H9 (cell line): ENCODE measurements around the gene EPS8L3. TPM values are rescaled to one million over a fixed set of nuclear protein-coding genes. Genes with fewer than 3 reads are reported as not detected.

Experiments
- DNase-seq: peaks from one replicate; pipeline ENCODE4 v3.0.0-alpha.2; 2017
- H2AFZ ChIP-seq: one replicate; pipeline ENCODE4 v1.6.1; 2013; ENCODE audit warnings: mild to moderate bottlenecking, low read length, control low read depth, moderate library complexity
- H2AK5ac ChIP-seq: 2 replicates; pipeline ENCODE4 v1.6.1; 2013; ENCODE audit warnings: low read length, control low read depth, mixed read lengths; ENCODE audit not compliant: insufficient read length
- H2BK120ac ChIP-seq: one replicate; pipeline ENCODE4 v1.6.1; 2013; ENCODE audit warnings: low read depth, mild to moderate bottlenecking, low read length, control low read depth, inconsistent platforms; ENCODE audit not compliant: poor library complexity, severe bottlenecking
- H2BK12ac ChIP-seq: 2 replicates; pipeline ENCODE4 v1.6.1; 2013; ENCODE audit warnings: low read length, control low read depth, mixed read lengths, low read depth; ENCODE audit not compliant: insufficient read length
- H2BK15ac ChIP-seq: 2 replicates; pipeline ENCODE4 v1.6.1; 2013; ENCODE audit warnings: low read depth, low read length, control low read depth
- H2BK20ac ChIP-seq: one replicate; pipeline ENCODE4 v1.6.1; 2013; ENCODE audit warnings: low read depth, mild to moderate bottlenecking, low read length, control low read depth, inconsistent platforms; ENCODE audit not compliant: poor library complexity, severe bottlenecking
- H2BK5ac ChIP-seq: 2 replicates; pipeline ENCODE4 v1.6.1; 2013; ENCODE audit warnings: low read length, control low read depth, mixed read lengths; ENCODE audit not compliant: insufficient read length
- H3K14ac ChIP-seq: 2 replicates; pipeline ENCODE4 v1.6.1; 2013; ENCODE audit warnings: low read length, control low read depth; ENCODE audit not compliant: insufficient read depth
- H3K18ac ChIP-seq: 2 replicates; pipeline ENCODE4 v1.6.1; 2013; ENCODE audit warnings: low read depth, mild to moderate bottlenecking, mixed read lengths, low read length, control low read depth; ENCODE audit not compliant: insufficient read length
- H3K23ac ChIP-seq: 2 replicates; pipeline ENCODE4 v1.6.1; 2013; ENCODE audit warnings: low read length, control low read depth, mixed read lengths, low read depth; ENCODE audit not compliant: insufficient read length
- H3K23me2 ChIP-seq: 2 replicates; pipeline ENCODE4 v1.6.1; 2013; ENCODE audit warnings: low read depth, mild to moderate bottlenecking, mixed read lengths, low read length, control low read depth; ENCODE audit not compliant: insufficient read length, poor library complexity, severe bottlenecking
- H3K27ac ChIP-seq: 2 replicates; pipeline ENCODE4 v1.5.1; 2013; ENCODE audit warnings: low read length, control low read depth, mixed read lengths, low read depth; ENCODE audit not compliant: insufficient read length
- H3K27me3 ChIP-seq: 2 replicates; pipeline ENCODE4 v1.6.1; 2013; ENCODE audit warnings: low read length, control low read depth, inconsistent platforms; ENCODE audit not compliant: insufficient read depth
- H3K4ac ChIP-seq: 2 replicates; pipeline ENCODE4 v1.6.1; 2013; ENCODE audit warnings: low read depth, mild to moderate bottlenecking, control low read depth, inconsistent platforms, low read length, moderate library complexity
- H3K4me1 ChIP-seq: 2 replicates; pipeline ENCODE4 v1.6.1; 2013; ENCODE audit warnings: low read length, control low read depth, inconsistent platforms; ENCODE audit not compliant: insufficient read depth
- H3K4me2 ChIP-seq: 2 replicates; pipeline ENCODE4 v1.6.1; 2013; ENCODE audit warnings: low read length, control low read depth, mixed read lengths; ENCODE audit not compliant: insufficient read length, insufficient read depth
- H3K56ac ChIP-seq: 2 replicates; pipeline ENCODE4 v1.6.1; 2013; ENCODE audit warnings: low read depth, mild to moderate bottlenecking, mixed read lengths, low read length, control low read depth; ENCODE audit not compliant: insufficient read length
- H3K79me1 ChIP-seq: 2 replicates; pipeline ENCODE4 v1.6.1; 2013; ENCODE audit warnings: low read depth, mild to moderate bottlenecking, moderate library complexity, low read length, control low read depth, inconsistent platforms; ENCODE audit not compliant: insufficient read depth, poor library complexity, severe bottlenecking
- H3K79me2 ChIP-seq: 2 replicates; pipeline ENCODE4 v1.6.1; 2013; ENCODE audit warnings: low read length, control low read depth, inconsistent platforms; ENCODE audit not compliant: insufficient read depth
- H3K9ac ChIP-seq: 2 replicates; pipeline ENCODE4 v1.6.1; 2013; ENCODE audit warnings: low read length, control low read depth, mixed read lengths; ENCODE audit not compliant: insufficient read length; ENCODE audit errors: extremely low read depth
- H3K9me3 ChIP-seq: one replicate; pipeline ENCODE4 v1.6.1; 2013; ENCODE audit warnings: low read depth, low read length, inconsistent platforms; ENCODE audit not compliant: control insufficient read depth
- H3T11ph ChIP-seq: one replicate; pipeline ENCODE4 v1.6.1; 2013; ENCODE audit warnings: mild to moderate bottlenecking, low read length, control low read depth, inconsistent platforms
- H4K20me1 ChIP-seq: one replicate; pipeline ENCODE4 v1.6.1; 2013; ENCODE audit not compliant: control insufficient read depth, insufficient read length, insufficient read depth
- H4K5ac ChIP-seq: 2 replicates; pipeline ENCODE4 v1.6.1; 2013; ENCODE audit warnings: low read depth, mild to moderate bottlenecking, mixed read lengths, low read length, control low read depth; ENCODE audit not compliant: insufficient read length
- H4K8ac ChIP-seq: replicated peaks from 2 replicates; pipeline ENCODE4 v1.6.1; 2013; ENCODE audit warnings: low read length, control low read depth, mixed read lengths, low read depth; ENCODE audit not compliant: insufficient read length
- H4K91ac ChIP-seq: 2 replicates; pipeline ENCODE4 v1.6.1; 2013; ENCODE audit warnings: low read depth, mild to moderate bottlenecking, moderate library complexity, mixed read lengths, low read length, control low read depth; ENCODE audit not compliant: insufficient read length
- H3K27ac Mint-ChIP-seq, 3 experiments: 2 replicates in 2 of 3; 3 replicates in 1 of 3; pipeline ENCODE4 v1.8.0; 2020 to 2021; ENCODE audit warnings: mixed read lengths in 3 of 3, mild to moderate bottlenecking in 1 of 3, moderate library complexity in 1 of 3
- H3K27me3 Mint-ChIP-seq: 2 replicates; pipeline ENCODE4 v1.8.0; 2021; ENCODE audit warnings: low read depth, mild to moderate bottlenecking, moderate library complexity, mixed read lengths
- H3K36me3 Mint-ChIP-seq, 3 experiments: 2 replicates in 2 of 3; 3 replicates in 1 of 3; pipeline ENCODE4 v1.8.0; 2020 to 2021; ENCODE audit warnings: low read depth in 3 of 3, mixed read lengths in 3 of 3; ENCODE audit not compliant: insufficient read depth in 1 of 3
- H3K4me1 Mint-ChIP-seq, 2 experiments: 2 replicates each; pipeline ENCODE4 v1.8.0; 2020; ENCODE audit warnings: mixed read lengths in 2 of 2
- H3K4me3 Mint-ChIP-seq, 2 experiments: 2 replicates in 1 of 2; 3 replicates in 1 of 2; pipeline ENCODE4 v1.8.0; 2020 to 2021; ENCODE audit warnings: mild to moderate bottlenecking in 2 of 2, mixed read lengths in 2 of 2, moderate library complexity in 1 of 2
- H3K9me3 Mint-ChIP-seq, 2 experiments: 2 replicates in 1 of 2; 3 replicates in 1 of 2; pipeline ENCODE4 v1.8.0; 2020; ENCODE audit warnings: mild to moderate bottlenecking in 2 of 2, mixed read lengths in 2 of 2, moderate library complexity in 1 of 2
- WGBS: extraction: QIAGEN DNeasy Blood & Tissue Kit; methylation state at CpG from one replicate; pipeline ENCODE4 v1.1.7; 2013; ENCODE audit warnings: missing lambda C conversion rate, low lambda C conversion rate, mixed read lengths; ENCODE audit not compliant: insufficient read length; ENCODE audit errors: extremely low coverage; 5-methylcytosine and 5-hydroxymethylcytosine counted together
- total RNA-seq: library from RNA; stranded (reverse); gene quantifications from 2 replicates; pipeline ENCODE4 v1.2.1, GENCODE V29; 2021
- TF ChIP-seq, protein P1 (sequence below): fragments of 200-600 bp; sonication (generic); conservative IDR thresholded peaks from 3 replicates; pipeline ENCODE4 v1.8.0; 2021; ENCODE audit warnings: antibody characterized with exemption, mild to moderate bottlenecking

Gene EPS8L3
- total RNA-seq, 1 experiment from 2014 or later, result not detected

DNA sequence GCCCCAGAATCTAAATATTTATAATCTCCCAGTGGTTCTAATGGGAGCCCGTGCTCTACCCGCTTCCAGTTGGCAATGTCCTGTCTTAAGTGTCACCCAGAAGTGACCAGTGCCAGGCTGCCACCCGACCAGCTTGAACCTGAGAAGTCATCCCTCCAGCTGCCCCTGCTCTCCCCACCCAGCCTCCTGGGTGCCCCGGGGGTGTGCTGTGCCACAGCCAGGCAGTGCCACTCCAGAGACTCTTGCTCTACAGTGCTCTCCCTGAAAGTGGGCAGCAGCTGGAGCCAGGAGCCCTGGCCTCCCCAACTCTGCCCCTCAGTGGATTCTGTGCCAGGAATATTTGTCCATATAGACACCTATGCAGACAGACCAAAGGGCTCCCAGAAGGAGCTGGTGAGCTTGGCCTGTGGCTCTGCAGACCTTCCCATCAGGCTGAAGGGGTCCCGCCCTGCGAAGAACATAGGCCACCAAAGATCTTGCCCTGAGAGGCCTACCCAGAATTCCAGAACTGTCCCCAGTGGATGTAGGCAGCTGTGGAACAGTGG lies 9.0 kb upstream of the EPS8L3 start:
- DNase-seq, result no peak
- TF ChIP-seq, protein P1, sequence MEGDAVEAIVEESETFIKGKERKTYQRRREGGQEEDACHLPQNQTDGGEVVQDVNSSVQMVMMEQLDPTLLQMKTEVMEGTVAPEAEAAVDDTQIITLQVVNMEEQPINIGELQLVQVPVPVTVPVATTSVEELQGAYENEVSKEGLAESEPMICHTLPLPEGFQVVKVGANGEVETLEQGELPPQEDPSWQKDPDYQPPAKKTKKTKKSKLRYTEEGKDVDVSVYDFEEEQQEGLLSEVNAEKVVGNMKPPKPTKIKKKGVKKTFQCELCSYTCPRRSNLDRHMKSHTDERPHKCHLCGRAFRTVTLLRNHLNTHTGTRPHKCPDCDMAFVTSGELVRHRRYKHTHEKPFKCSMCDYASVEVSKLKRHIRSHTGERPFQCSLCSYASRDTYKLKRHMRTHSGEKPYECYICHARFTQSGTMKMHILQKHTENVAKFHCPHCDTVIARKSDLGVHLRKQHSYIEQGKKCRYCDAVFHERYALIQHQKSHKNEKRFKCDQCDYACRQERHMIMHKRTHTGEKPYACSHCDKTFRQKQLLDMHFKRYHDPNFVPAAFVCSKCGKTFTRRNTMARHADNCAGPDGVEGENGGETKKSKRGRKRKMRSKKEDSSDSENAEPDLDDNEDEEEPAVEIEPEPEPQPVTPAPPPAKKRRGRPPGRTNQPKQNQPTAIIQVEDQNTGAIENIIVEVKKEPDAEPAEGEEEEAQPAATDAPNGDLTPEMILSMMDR, result no peak
- Histone ChIP-seq H3K9me3 (no peaks in the 10 kb centered on the region), H4K20me1 (no peaks in the 10 kb centered on the region), H2AK5ac (no peak overlapping the region), H2AFZ (no peak overlapping the region), H3K9ac (no peak overlapping the region), H3T11ph (no peak overlapping the region), H3K27ac (no peak overlapping the region), H2BK120ac (no peak overlapping the region), H4K91ac (no peak overlapping the region), H2BK12ac (no peak overlapping the region), H3K23ac (no peak overlapping the region), H2BK15ac (no peak overlapping the region), H3K79me1 (no peaks in the 10 kb centered on the region), H3K4ac (no peak overlapping the region), H3K27me3 (peaks cover 3% of the 10 kb centered on the region; the same call in 1 of the 2 replicates), H2BK20ac (no peak overlapping the region), H4K8ac (no peak overlapping the region), H3K4me2 (no peak overlapping the region), H2BK5ac (no peak overlapping the region), H4K5ac (no peak overlapping the region), H3K14ac (no peak overlapping the region), H3K23me2 (no peaks in the 10 kb centered on the region), H3K4me1 (no peaks in the 10 kb centered on the region), H3K18ac (no peak overlapping the region), H3K56ac (no peak overlapping the region), H3K79me2 (no peaks in the 10 kb centered on the region)
- Mint-ChIP-seq H3K27ac (no peak overlapping the region), H3K9me3 (no peaks in the 10 kb centered on the region), H3K36me3 (no peaks in the 10 kb centered on the region), H3K4me1 (peaks cover 5 to 6% of the 10 kb centered on the region in 2 experiments), H3K27me3 (peaks cover 23% of the 10 kb centered on the region), H3K4me3 (no peak overlapping the region)
- WGBS, result no CpG with 5 or more reads among the region's 6 CpGs
